ENCODE data around the gene PLCB3. TPM values are rescaled to one million over a fixed set of nuclear protein-coding genes. Genes with fewer than 3 reads are reported as not detected.

PLCB3 gene
- total RNA-seq, 1 donor from 2014 or later, result 20.8 TPM

GRCh38 chr11:64295760-64296159 lies 44.4 kb downstream of the PLCB3 start:
- Histone ChIP-seq H3K4me3 (ENCODE audit: low read depth, low read length) (no peak overlapping the region), H3K27me3 (ENCODE audit: control insufficient read depth, insufficient read depth, low read length) (peaks cover 47% of the 10 kb centered on the region), H3K36me3 (ENCODE audit: control insufficient read depth, insufficient read depth, low read length) (no peaks in the 10 kb centered on the region)
- DNase-seq (ENCODE audit: low read depth) (no peak), FAIRE-seq (no peak)
- TF ChIP-seq CTCF (IDR thresholded peaks at IDR 0.05; ENCODE audit: insufficient read depth, low read length, severe bottlenecking), result no peak

GRCh38 chr11:64296236-64296635 lies 44.9 kb downstream of the PLCB3 start:
- no peak for TF ChIP-seq CTCF (IDR thresholded peaks at IDR 0.05; ENCODE audit: insufficient read depth, low read length, severe bottlenecking)
- Histone ChIP-seq H3K36me3 (ENCODE audit: control insufficient read depth, insufficient read depth, low read length) (no peaks in the 10 kb centered on the region), H3K27me3 (ENCODE audit: control insufficient read depth, insufficient read depth, low read length) (peaks cover 47% of the 10 kb centered on the region), H3K4me3 (ENCODE audit: low read depth, low read length) (no peak overlapping the region)
- no peak for DNase-seq (ENCODE audit: low read depth)
- no peak for FAIRE-seq

- TF ChIP-seq CTCF (IDR thresholded peaks at IDR 0.05; ENCODE audit: insufficient read depth, low read length, severe bottlenecking), result no peak
- peaks cover 47% of the 10 kb centered on the region for H3K27me3 ChIP-seq (ENCODE audit: control insufficient read depth, insufficient read depth, low read length)
- no peak overlapping the region for H3K4me3 ChIP-seq (ENCODE audit: low read depth, low read length)
- DNase-seq (ENCODE audit: low read depth) (no peak), FAIRE-seq (no peak)
- H3K36me3 ChIP-seq (ENCODE audit: control insufficient read depth, insufficient read depth, low read length), result no peaks in the 10 kb centered on the region
Measured at GRCh38 chr11:64296830-64297698, 45.7 kb downstream of the PLCB3 start.

- FAIRE-seq (no peak), DNase-seq (ENCODE audit: low read depth) (no peak)
- no peak overlapping the region for H3K4me3 ChIP-seq (ENCODE audit: low read depth, low read length)
- peaks cover 39% of the 10 kb centered on the region for H3K27me3 ChIP-seq (ENCODE audit: control insufficient read depth, insufficient read depth, low read length)
- no peaks in the 10 kb centered on the region for H3K36me3 ChIP-seq (ENCODE audit: control insufficient read depth, insufficient read depth, low read length)
- TF ChIP-seq CTCF (IDR thresholded peaks at IDR 0.05; ENCODE audit: insufficient read depth, low read length, severe bottlenecking), result no peak
Measured at GRCh38 chr11:64297699-64298358, 46.5 kb downstream of the PLCB3 start.

GRCh38 chr11:64298966-64299846 lies 47.9 kb downstream of the PLCB3 start:
- FAIRE-seq, result no peak
- H3K4me3 ChIP-seq (ENCODE audit: low read depth, low read length), result peak overlapping the region; percentile 13

More at GRCh38 chr11:64298966-64299846, 47.9 kb downstream of the PLCB3 start:
- no peak for TF ChIP-seq CTCF (IDR thresholded peaks at IDR 0.05; ENCODE audit: insufficient read depth, low read length, severe bottlenecking)
- no peak for DNase-seq (ENCODE audit: low read depth)
- H3K36me3 ChIP-seq (ENCODE audit: control insufficient read depth, insufficient read depth, low read length), result no peaks in the 10 kb centered on the region
- peaks cover 34% of the 10 kb centered on the region for H3K27me3 ChIP-seq (ENCODE audit: control insufficient read depth, insufficient read depth, low read length)

Data from bronchial epithelial cell (primary cell).